ENCODE results near the gene AGBL1.

The AGBL1 gene

DNA sequence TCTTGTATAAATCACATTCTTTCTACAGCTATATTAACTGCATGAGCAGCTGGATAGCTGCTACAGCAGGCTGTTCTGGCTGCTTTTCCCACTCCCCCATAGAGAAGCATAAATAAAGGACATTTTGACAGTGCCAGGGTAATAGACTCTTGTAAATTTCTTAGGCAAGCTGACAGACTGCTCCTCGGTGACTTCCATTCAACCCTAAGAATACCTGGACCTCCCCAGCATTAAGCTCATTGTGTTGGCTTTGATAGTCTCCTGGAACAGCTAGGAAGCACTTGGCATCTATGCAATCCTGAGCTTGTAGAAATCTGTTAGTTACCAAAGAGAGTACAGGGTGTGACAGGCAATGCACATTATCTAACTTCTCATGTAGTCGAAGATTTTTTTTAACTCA lies 475.4 kb downstream of the AGBL1 start:
- no peak overlapping the region for H3K4me3 ChIP-seq (ENCODE audit: low read depth, low read length)
- no peak for DNase-seq (ENCODE audit: low read depth)
- TF ChIP-seq, protein P1, sequence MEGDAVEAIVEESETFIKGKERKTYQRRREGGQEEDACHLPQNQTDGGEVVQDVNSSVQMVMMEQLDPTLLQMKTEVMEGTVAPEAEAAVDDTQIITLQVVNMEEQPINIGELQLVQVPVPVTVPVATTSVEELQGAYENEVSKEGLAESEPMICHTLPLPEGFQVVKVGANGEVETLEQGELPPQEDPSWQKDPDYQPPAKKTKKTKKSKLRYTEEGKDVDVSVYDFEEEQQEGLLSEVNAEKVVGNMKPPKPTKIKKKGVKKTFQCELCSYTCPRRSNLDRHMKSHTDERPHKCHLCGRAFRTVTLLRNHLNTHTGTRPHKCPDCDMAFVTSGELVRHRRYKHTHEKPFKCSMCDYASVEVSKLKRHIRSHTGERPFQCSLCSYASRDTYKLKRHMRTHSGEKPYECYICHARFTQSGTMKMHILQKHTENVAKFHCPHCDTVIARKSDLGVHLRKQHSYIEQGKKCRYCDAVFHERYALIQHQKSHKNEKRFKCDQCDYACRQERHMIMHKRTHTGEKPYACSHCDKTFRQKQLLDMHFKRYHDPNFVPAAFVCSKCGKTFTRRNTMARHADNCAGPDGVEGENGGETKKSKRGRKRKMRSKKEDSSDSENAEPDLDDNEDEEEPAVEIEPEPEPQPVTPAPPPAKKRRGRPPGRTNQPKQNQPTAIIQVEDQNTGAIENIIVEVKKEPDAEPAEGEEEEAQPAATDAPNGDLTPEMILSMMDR (IDR thresholded peaks at IDR 0.05; ENCODE audit: insufficient read depth, low read depth, low read length, missing control alignments) = no peak

GRCh38 chr15:86555939-86556338 lies 476.3 kb downstream of the AGBL1 start:
- DNase-seq (ENCODE audit: low read depth) = no peak
- H3K4me3 ChIP-seq (ENCODE audit: low read depth, low read length) = no peak overlapping the region
- TF ChIP-seq, protein P1 (IDR thresholded peaks at IDR 0.05; ENCODE audit: insufficient read depth, low read depth, low read length, missing control alignments) = no peak

GRCh38 chr15:86556396-86557017 lies 476.8 kb downstream of the AGBL1 start:
- no peak for DNase-seq (ENCODE audit: low read depth)
- no peak overlapping the region for H3K4me3 ChIP-seq (ENCODE audit: low read depth, low read length)
- TF ChIP-seq, protein P1 (IDR thresholded peaks at IDR 0.05; ENCODE audit: insufficient read depth, low read depth, low read length, missing control alignments) = no peak

DNA sequence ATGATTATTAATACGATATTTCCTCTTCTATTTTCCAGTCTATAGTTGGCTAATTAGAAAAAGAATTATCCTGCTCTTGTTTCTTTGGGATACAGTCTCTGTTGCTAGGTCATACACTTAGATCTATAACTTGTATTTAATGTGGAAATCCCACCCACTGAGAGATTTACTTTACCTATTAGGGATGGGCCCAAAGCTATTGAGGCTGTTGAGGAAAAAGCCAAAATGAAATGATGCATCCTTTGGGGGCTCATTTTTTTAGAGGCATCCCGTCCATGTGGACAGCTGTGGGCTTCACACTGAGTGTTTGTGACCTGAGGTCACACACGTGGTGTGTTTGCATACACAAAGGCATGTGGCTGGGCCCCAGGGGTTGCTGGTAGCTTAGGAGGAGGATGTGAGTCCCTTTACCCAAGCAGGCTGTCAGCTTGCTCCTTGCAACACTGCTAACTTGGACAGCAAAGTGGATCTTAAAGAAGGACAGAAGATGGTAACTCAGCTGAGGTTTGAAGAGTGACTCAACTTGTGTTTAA lies 477.4 kb downstream of the AGBL1 start:
- TF ChIP-seq, protein P1 (IDR thresholded peaks at IDR 0.05; ENCODE audit: insufficient read depth, low read depth, low read length, missing control alignments) = no peak
- H3K4me3 ChIP-seq (ENCODE audit: low read depth, low read length) = no peak overlapping the region
- no peak for DNase-seq (ENCODE audit: low read depth)

DNA sequence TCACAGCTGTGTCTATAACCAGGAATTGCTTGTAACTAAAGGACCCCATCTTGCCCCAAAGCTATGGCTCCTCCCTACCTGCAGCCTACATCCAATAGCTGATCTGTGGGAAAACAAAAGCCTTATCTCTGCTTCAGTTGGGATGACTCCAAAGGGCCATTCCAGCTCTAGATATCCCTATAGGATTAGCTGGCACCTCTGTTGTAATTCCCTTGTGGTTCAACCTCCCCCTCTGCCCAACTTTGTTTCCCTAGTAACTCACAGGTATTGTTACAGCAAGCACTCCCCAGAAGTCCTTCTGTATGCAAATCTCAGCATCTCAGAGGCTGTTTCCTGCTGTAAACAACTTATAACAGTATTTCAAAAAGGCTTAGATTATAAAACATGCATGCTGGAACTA lies 478.6 kb downstream of the AGBL1 start:
- no peak overlapping the region for H3K4me3 ChIP-seq (ENCODE audit: low read depth, low read length)
- TF ChIP-seq, protein P1 (IDR thresholded peaks at IDR 0.05; ENCODE audit: insufficient read depth, low read depth, low read length, missing control alignments) = no peak
- no peak for DNase-seq (ENCODE audit: low read depth)

GRCh38 chr15:86558686-86559085 lies 479.0 kb downstream of the AGBL1 start:
- no peak overlapping the region for H3K4me3 ChIP-seq (ENCODE audit: low read depth, low read length)
- no peak for DNase-seq (ENCODE audit: low read depth)
- TF ChIP-seq, protein P1 (IDR thresholded peaks at IDR 0.05; ENCODE audit: insufficient read depth, low read depth, low read length, missing control alignments) = no peak

GRCh38 chr15:86568378-86568777 lies 488.7 kb downstream of the AGBL1 start:
- no peak for DNase-seq (ENCODE audit: low read depth)
- TF ChIP-seq, protein P1 (IDR thresholded peaks at IDR 0.05; ENCODE audit: insufficient read depth, low read depth, low read length, missing control alignments) = no peak

More at GRCh38 chr15:86568378-86568777, 488.7 kb downstream of the AGBL1 start:
- no peak overlapping the region for H3K4me3 ChIP-seq (ENCODE audit: low read depth, low read length)
